NT2/D1 (cell line): Measurements from ENCODE around the gene IL18BP.

Source experiments
- DNase-seq: peaks from one replicate; pipeline ENCODE4 v3.0.0-alpha.2; 2011; ENCODE audit warnings: low read depth, low spot score
- H3K27me3 ChIP-seq: 2 replicates; pipeline ENCODE4 v1.6.0; 2011; ENCODE audit warnings: mild to moderate bottlenecking; ENCODE audit not compliant: insufficient read length, insufficient read depth
- H3K36me3 ChIP-seq: 2 replicates; pipeline ENCODE4 v1.6.1; 2011; ENCODE audit warnings: mild to moderate bottlenecking, low read length, mixed read lengths; ENCODE audit not compliant: insufficient read depth, insufficient read length
- H3K4me1 ChIP-seq: 2 replicates; pipeline ENCODE4 v1.5.1; 2011; ENCODE audit not compliant: insufficient read depth, insufficient read length
- H3K4me3 ChIP-seq: 2 replicates; pipeline ENCODE4 v1.5.1; 2011; ENCODE audit warnings: low read depth; ENCODE audit not compliant: insufficient read length
- H3K9ac ChIP-seq: 2 replicates; pipeline ENCODE4 v1.6.0; 2011; ENCODE audit warnings: low read depth; ENCODE audit not compliant: insufficient read length
- H3K9me3 ChIP-seq: 2 replicates; pipeline ENCODE4 v1.5.1; 2011; ENCODE audit warnings: mild to moderate bottlenecking, low read length; ENCODE audit not compliant: insufficient read depth
- SUZ12 ChIP-seq: IDR thresholded peaks from 2 replicates; pipeline ENCODE4 v1.6.1; 2011; ENCODE audit not compliant: insufficient read length, insufficient read depth; ENCODE audit errors: extremely low read depth
- YY1 ChIP-seq: IDR thresholded peaks from 2 replicates; pipeline ENCODE4 v1.6.1; 2011; ENCODE audit not compliant: insufficient read length, insufficient read depth
- ZNF274 ChIP-seq: IDR thresholded peaks from 2 replicates; pipeline ENCODE4 v1.6.1; 2011; ENCODE audit warnings: mild to moderate bottlenecking, low read depth, low read length

The IL18BP gene

GRCh38 chr11:72040491-72041363 lies 42.0 kb downstream of the IL18BP start:
- H3K9me3 ChIP-seq = no peaks in the 10 kb centered on the region
- H3K9ac ChIP-seq = peak overlapping the region; percentile 83
- H3K4me1 ChIP-seq = peaks cover 21% of the 10 kb centered on the region
- H3K36me3 ChIP-seq = peaks cover 14% of the 10 kb centered on the region
- TF ChIP-seq SUZ12 (no peak), YY1 (no peak), ZNF274 (no peak)
- no peaks in the 10 kb centered on the region for H3K27me3 ChIP-seq
- H3K4me3 ChIP-seq = peak overlapping the region; percentile 48
- DNase-seq = peak; percentile 86

DNA sequence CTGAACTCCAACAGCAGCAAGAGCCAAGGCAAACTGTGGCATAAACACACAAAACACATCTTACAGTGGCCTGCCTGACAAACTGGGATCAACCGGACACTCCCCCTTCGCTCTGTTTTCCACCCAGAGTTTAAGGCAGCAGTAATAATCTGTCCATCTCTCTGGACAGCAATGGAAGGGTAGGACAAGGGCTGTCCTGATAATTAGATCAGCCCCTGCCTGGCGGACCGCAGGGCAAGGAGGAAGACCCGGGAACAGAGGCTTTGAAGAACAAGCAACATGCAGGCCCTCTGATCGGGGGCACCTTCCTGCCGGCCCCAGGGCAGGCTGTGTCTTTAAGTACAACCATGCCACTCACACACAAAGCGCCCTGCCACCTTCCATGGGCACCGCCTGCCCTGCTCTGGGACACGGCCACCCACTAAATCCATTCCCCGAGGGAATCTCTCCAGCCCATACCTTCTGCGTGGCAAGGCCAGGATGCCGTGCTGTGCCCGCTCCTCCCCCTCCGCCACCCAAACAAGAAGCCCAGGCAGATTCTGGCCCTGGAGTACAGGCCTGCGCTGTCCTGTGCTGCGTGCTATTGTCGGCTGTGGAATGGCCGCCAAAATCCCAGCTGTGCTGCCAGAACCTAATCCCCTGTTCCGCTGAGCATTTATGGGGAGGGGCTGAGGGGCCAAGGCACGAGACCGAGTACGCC lies 42.8 kb downstream of the IL18BP start:
- Histone ChIP-seq H3K9ac (peak overlapping the region; percentile 73), H3K4me3 (peak overlapping the region; percentile 48), H3K4me1 (peaks cover 24% of the 10 kb centered on the region), H3K27me3 (no peaks in the 10 kb centered on the region), H3K9me3 (no peaks in the 10 kb centered on the region), H3K36me3 (peaks cover 8% of the 10 kb centered on the region)
- DNase-seq = no peak
- TF ChIP-seq YY1 (no peak), ZNF274 (no peak), SUZ12 (no peak)

DNA sequence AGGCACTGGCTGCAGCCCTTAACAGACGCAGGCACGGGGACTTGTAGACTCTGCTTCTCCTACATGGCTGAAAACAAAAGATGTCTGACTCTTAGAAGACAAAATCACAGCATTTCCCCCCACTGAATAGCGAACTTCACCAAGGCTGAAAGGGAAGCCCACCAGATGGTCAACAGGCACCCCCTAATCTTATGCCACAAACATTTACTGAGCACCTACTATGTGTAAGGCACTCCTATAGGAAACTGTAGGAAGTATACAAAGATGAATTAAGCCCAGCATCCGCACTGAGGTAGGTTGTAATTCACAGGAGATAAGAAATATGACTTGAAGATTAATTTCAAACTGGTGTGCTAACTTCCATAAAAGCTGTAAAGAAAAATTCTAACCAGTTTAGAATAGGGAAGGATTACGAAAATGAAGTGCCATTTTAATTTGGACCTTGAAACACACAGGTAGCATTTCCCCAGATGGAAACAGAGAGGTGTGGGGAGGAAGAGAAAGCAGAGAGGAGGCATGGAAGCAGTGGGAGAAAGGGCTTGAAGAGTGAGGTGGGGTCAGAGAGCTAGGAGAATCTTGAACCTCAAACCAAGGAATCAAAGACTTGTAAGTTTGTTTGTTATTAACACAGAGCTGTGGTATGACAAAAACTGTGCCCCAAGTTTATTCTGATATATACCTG lies 43.5 kb downstream of the IL18BP start:
- Histone ChIP-seq H3K9me3 (no peaks in the 10 kb centered on the region), H3K36me3 (peaks cover 4% of the 10 kb centered on the region), H3K9ac (peak overlapping the region; percentile 73), H3K4me3 (peak overlapping the region; percentile 48), H3K4me1 (peaks cover 24% of the 10 kb centered on the region), H3K27me3 (no peaks in the 10 kb centered on the region)
- DNase-seq = no peak
- TF ChIP-seq ZNF274 = no peak
- no peak for TF ChIP-seq SUZ12
- TF ChIP-seq YY1 = no peak

- peaks cover 3% of the 10 kb centered on the region for H3K4me1 ChIP-seq
- no peaks in the 10 kb centered on the region for H3K9me3 ChIP-seq
- DNase-seq = no peak
- H3K4me3 ChIP-seq = no peak overlapping the region
- H3K36me3 ChIP-seq = peaks cover 14% of the 10 kb centered on the region
- H3K9ac ChIP-seq = no peak overlapping the region
- H3K27me3 ChIP-seq = no peaks in the 10 kb centered on the region
- TF ChIP-seq YY1 (no peak), ZNF274 (no peak), SUZ12 (no peak)
Observed at GRCh38 chr11:72045849-72046248, 47.1 kb downstream of the IL18BP start.

DNA sequence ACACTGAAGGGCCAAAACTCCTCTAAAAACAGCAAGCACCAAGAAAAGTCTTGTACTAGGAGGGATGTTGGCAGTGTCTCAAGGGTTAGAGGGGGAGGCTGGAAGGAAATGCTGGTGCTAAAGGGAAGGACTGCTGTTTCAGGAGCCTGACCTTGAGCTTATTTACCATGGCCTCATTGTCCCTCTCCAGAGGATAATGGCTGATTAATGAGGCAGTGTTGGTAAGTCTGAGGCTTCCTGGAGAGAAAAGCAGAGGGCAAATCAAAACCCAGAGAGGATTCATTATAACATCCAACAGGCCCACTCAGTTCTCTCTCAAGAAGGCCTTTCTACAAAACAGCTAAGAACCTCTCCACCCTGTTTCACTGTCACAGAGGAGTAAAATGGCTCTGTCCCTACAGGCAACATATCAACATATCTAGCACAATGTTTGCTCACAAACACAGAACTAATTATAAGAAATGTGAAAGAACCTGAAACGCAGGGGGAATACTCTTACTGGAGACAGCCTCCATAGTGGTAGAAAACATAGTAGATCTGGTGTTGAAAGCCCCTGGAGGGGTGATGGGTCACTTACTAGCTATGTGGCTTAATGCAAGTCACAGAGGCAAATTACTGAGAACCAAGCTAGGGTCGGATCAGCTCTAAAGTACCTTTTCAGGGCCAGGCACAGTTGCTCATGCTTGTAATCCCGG lies 50.2 kb downstream of the IL18BP start:
- Histone ChIP-seq H3K9ac (no peak overlapping the region), H3K4me1 (peaks cover 3% of the 10 kb centered on the region), H3K9me3 (no peaks in the 10 kb centered on the region), H3K36me3 (peaks cover 14% of the 10 kb centered on the region), H3K27me3 (no peaks in the 10 kb centered on the region), H3K4me3 (no peak overlapping the region)
- peak; percentile 43 for DNase-seq
- no peak for TF ChIP-seq YY1
- no peak for TF ChIP-seq SUZ12
- no peak for TF ChIP-seq ZNF274
